Liver (tissue), 9 donors: ENCODE measurements around the gene TIGD7. TPM values are rescaled to one million over a fixed set of nuclear protein-coding genes. Genes with fewer than 3 reads are reported as not detected.

Experiments
- DNase-seq: peaks from one replicate; pipeline ENCODE4 v3.0.0-alpha.2; 2017; ENCODE audit warnings: low spot score
- H3K27ac ChIP-seq, 2 donors: one replicate each; pipeline ENCODE4 v1.7.0; 2013; ENCODE audit warnings: inconsistent platforms in 2 of 2, low read length in 2 of 2, control low read depth in 1 of 2, low read depth in 1 of 2, mild to moderate bottlenecking in 1 of 2
- H3K27me3 ChIP-seq, 4 donors: one replicate each; pipeline versions ENCODE4 v1.6.1 to v1.7.0; 2013; ENCODE audit warnings: low read length in 3 of 4, inconsistent platforms in 1 of 4, mild to moderate bottlenecking in 1 of 4, moderate library complexity in 1 of 4; ENCODE audit not compliant: control insufficient read depth in 4 of 4, insufficient read depth in 4 of 4
- H3K36me3 ChIP-seq, 4 donors: one replicate each; pipeline versions ENCODE4 v1.6.1 to v1.7.0; 2013; ENCODE audit warnings: low read length in 3 of 4, mild to moderate bottlenecking in 3 of 4, low read depth in 1 of 4, moderate library complexity in 1 of 4; ENCODE audit not compliant: control insufficient read depth in 4 of 4, insufficient read depth in 3 of 4
- H3K4me1 ChIP-seq, 4 donors: one replicate each; pipeline versions ENCODE4 v1.6.1 to v1.7.0; 2013; ENCODE audit warnings: low read length in 3 of 4, mild to moderate bottlenecking in 3 of 4, moderate library complexity in 1 of 4; ENCODE audit not compliant: control insufficient read depth in 4 of 4, insufficient read depth in 4 of 4
- H3K4me3 ChIP-seq, 3 donors: one replicate each; pipeline versions ENCODE4 v1.6.1 to v1.7.0; 2013; ENCODE audit warnings: low read length in 3 of 3, control low read depth in 1 of 3, low read depth in 1 of 3, mild to moderate bottlenecking in 1 of 3
- H3K9ac ChIP-seq, 2 donors: one replicate each; pipeline ENCODE4 v1.7.0; 2013; ENCODE audit warnings: low read length in 2 of 2, mild to moderate bottlenecking in 2 of 2, moderate library complexity in 2 of 2, control low read depth in 1 of 2, low read depth in 1 of 2
- H3K9me3 ChIP-seq, 4 donors: one replicate each; pipeline versions ENCODE4 v1.6.1 to v1.7.0; 2013; ENCODE audit warnings: low read length in 3 of 4; ENCODE audit not compliant: control insufficient read depth in 4 of 4
- FOXA1 ChIP-seq: IDR thresholded peaks from 2 replicates; pipeline ENCODE4 v1.6.1; 2016; ENCODE audit warnings: antibody characterized with exemption
- FOXA2 ChIP-seq: IDR thresholded peaks from 2 replicates; pipeline ENCODE4 v1.6.1; 2016; ENCODE audit warnings: antibody characterized with exemption
- GABPA ChIP-seq, 2 donors: IDR thresholded peaks in 1 of 2; conservative IDR thresholded peaks in 1 of 2; 2 replicates each; pipeline ENCODE4 v1.6.1; 2016; ENCODE audit warnings: antibody characterized with exemption in 2 of 2, mild to moderate bottlenecking in 1 of 2, moderate library complexity in 1 of 2
- JUND ChIP-seq, 2 donors: IDR thresholded peaks; 2 replicates each; pipeline ENCODE4 v1.6.1; 2016; ENCODE audit warnings: antibody characterized with exemption in 2 of 2
- NR2F2 ChIP-seq: IDR thresholded peaks from 2 replicates; pipeline ENCODE4 v1.6.1; 2016; ENCODE audit warnings: antibody characterized with exemption
- RAD21 ChIP-seq, 2 donors: IDR thresholded peaks; 2 replicates each; pipeline ENCODE4 v1.6.1; 2016; ENCODE audit warnings: antibody characterized with exemption in 2 of 2, mild to moderate bottlenecking in 2 of 2
- RXRA ChIP-seq, 2 donors: IDR thresholded peaks; 2 replicates each; pipeline ENCODE4 v1.6.1; 2017 to 2018; ENCODE audit warnings: antibody characterized with exemption in 2 of 2, mild to moderate bottlenecking in 1 of 2
- TAF1 ChIP-seq: conservative IDR thresholded peaks from 2 replicates; pipeline ENCODE4 v1.6.1; 2016; ENCODE audit warnings: antibody characterized with exemption, mild to moderate bottlenecking
- WGBS: extraction: QIAGEN DNeasy Blood & Tissue Kit; methylation state at CpG from one replicate; pipeline ENCODE4 v1.1.7; 2013; 5-methylcytosine and 5-hydroxymethylcytosine counted together
- polyA plus RNA-seq, 2 donors: library from polyadenylated mRNA; stranded (reverse) in 1 of 2; unstranded in 1 of 2; fragments of 200-250 nt in 1 of 2; fragments of >200 nt in 1 of 2; fragmentation: Nextera tagmentation in 1 of 2; extraction: Ambion mirVana in 1 of 2; gene quantifications; one replicate each; pipeline versions ENCODE4 v1.2.1 to v1.2.3, GENCODE V29; 2013 to 2015
- total RNA-seq, 2 donors: library from RNA; depleted of rRNA; stranded (reverse); fragments of >200 nt; gene quantifications; one replicate each; pipeline ENCODE4 v1.2.3, GENCODE V29; 2014
- TF ChIP-seq, protein P1 (sequence below): fragments of 150-350 bp; IDR thresholded peaks from 2 replicates; pipeline ENCODE4 v1.5.1; 2017; ENCODE audit warnings: improper control_type of control experiment, low read depth, low read length; ENCODE audit not compliant: missing input control
- TF ChIP-seq, protein P2 (sequence below): IDR thresholded peaks from 2 replicates; pipeline ENCODE4 v1.6.1; 2016; ENCODE audit warnings: antibody characterized with exemption, mild to moderate bottlenecking
- TF ChIP-seq, protein P3 (sequence below): IDR thresholded peaks from 2 replicates; pipeline ENCODE4 v1.6.1; 2016; ENCODE audit warnings: antibody characterized with exemption
- TF ChIP-seq, protein P4 (sequence below): IDR thresholded peaks from 2 replicates; pipeline ENCODE4 v1.6.1; 2016; ENCODE audit warnings: antibody characterized with exemption
- TF ChIP-seq, protein P5 (sequence below): IDR thresholded peaks from 2 replicates; pipeline ENCODE4 v1.6.1; 2016; ENCODE audit warnings: antibody characterized with exemption
- donor health status: healthy.
- donor health status: healthy.
- donor health status: healthy.
- donor health status: healthy.
- donor health status: healthy.

TIGD7 gene
- total and polyA plus RNA-seq, 4 donors: 0.58 to 2.6 (median 1.3) TPM

DNA sequence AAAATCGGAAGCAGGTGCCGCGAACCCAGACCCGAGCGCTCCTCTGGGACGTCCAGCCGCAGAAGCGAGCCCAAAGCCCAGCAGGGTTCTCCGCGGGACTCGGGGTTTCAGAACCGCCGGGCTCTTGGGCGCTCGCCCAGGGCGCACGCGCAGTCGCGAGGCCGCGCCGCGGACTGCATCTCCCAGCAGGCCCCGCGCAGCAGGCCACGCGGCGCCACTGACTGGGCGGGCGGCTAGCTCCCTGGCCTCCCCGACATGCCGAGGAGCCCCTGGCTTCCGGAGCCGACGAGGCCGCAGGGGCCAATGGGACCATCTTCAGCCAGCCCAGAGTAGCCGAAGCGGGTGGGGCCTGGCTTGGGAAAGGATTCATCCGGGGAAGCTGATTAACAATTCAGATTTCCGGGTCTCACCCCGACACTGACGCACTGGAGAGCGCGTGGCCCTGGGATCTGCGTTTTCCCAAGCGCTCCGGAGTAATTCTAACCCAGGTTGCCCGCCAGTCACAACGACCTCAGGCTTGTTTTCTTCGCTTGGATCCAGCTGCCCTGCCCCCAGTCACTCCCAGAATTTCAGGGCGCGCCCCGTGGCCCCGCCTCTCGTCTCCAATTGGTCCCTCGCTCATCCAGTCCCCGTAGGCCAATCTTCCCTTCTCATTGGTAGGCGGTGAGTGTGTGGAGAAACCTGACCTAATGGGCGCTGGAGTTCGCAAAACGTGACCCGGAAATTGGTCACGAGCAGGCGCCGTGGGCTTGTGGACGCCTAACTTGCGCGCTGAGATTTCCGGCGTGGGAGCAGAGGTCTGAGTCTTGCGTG is 22.3 kb downstream of the TIGD7 start, which contains the start of gene ZNF263 (continued):
- TF ChIP-seq, protein P1, sequence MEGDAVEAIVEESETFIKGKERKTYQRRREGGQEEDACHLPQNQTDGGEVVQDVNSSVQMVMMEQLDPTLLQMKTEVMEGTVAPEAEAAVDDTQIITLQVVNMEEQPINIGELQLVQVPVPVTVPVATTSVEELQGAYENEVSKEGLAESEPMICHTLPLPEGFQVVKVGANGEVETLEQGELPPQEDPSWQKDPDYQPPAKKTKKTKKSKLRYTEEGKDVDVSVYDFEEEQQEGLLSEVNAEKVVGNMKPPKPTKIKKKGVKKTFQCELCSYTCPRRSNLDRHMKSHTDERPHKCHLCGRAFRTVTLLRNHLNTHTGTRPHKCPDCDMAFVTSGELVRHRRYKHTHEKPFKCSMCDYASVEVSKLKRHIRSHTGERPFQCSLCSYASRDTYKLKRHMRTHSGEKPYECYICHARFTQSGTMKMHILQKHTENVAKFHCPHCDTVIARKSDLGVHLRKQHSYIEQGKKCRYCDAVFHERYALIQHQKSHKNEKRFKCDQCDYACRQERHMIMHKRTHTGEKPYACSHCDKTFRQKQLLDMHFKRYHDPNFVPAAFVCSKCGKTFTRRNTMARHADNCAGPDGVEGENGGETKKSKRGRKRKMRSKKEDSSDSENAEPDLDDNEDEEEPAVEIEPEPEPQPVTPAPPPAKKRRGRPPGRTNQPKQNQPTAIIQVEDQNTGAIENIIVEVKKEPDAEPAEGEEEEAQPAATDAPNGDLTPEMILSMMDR: no peak
- TF ChIP-seq RAD21 (IDR thresholded peaks at IDR 0.05): peak in 1 of 2 donors; percentile 33

DNA sequence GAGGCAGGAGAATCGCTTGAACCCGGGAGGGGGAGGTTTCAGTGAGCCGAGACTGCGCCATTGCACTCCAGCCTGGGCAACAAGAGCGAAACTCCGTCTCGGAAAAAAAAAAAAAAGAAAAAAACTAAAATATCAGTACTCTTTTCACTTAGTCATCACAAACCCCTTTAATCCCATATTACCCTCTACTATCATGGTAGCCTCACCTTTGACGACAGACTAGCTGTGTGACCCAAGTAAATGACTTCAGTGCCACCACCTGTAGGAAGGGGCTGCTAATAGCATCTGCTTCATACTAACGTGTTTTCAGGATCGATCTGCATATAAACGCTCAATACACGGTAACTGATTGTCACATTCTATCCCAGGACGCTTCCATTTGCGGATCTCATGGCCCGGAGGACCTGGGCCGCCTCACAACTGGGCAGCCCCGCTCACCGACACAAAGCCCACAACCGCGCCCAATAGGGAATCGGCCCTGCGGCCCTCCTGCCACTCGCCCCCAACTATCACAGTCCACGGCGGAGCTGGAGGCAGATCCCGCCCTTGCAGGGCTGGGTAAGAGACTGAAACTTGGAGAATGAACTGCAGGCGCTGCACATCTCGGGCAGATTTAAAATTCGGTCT is 23.0 kb downstream of the TIGD7 start:
- TF ChIP-seq FOXA2 (no peak), GABPA (IDR thresholded peaks at IDR 0.05 in 1 of 2, conservative IDR thresholded peaks at IDR 0.05 in 1 of 2) (no peak), RXRA (IDR thresholded peaks at IDR 0.05) (no peak), NR2F2 (no peak), JUND (IDR thresholded peaks at IDR 0.05) (no peak), FOXA1 (no peak), TAF1 (peak; percentile 28)
- TF ChIP-seq, protein P2, sequence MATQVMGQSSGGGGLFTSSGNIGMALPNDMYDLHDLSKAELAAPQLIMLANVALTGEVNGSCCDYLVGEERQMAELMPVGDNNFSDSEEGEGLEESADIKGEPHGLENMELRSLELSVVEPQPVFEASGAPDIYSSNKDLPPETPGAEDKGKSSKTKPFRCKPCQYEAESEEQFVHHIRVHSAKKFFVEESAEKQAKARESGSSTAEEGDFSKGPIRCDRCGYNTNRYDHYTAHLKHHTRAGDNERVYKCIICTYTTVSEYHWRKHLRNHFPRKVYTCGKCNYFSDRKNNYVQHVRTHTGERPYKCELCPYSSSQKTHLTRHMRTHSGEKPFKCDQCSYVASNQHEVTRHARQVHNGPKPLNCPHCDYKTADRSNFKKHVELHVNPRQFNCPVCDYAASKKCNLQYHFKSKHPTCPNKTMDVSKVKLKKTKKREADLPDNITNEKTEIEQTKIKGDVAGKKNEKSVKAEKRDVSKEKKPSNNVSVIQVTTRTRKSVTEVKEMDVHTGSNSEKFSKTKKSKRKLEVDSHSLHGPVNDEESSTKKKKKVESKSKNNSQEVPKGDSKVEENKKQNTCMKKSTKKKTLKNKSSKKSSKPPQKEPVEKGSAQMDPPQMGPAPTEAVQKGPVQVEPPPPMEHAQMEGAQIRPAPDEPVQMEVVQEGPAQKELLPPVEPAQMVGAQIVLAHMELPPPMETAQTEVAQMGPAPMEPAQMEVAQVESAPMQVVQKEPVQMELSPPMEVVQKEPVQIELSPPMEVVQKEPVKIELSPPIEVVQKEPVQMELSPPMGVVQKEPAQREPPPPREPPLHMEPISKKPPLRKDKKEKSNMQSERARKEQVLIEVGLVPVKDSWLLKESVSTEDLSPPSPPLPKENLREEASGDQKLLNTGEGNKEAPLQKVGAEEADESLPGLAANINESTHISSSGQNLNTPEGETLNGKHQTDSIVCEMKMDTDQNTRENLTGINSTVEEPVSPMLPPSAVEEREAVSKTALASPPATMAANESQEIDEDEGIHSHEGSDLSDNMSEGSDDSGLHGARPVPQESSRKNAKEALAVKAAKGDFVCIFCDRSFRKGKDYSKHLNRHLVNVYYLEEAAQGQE: no peak
- TF ChIP-seq, protein P3, sequence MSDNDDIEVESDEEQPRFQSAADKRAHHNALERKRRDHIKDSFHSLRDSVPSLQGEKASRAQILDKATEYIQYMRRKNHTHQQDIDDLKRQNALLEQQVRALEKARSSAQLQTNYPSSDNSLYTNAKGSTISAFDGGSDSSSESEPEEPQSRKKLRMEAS: no peak
- TF ChIP-seq, protein P4, sequence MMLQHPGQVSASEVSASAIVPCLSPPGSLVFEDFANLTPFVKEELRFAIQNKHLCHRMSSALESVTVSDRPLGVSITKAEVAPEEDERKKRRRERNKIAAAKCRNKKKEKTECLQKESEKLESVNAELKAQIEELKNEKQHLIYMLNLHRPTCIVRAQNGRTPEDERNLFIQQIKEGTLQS: no peak
- TF ChIP-seq, protein P5, sequence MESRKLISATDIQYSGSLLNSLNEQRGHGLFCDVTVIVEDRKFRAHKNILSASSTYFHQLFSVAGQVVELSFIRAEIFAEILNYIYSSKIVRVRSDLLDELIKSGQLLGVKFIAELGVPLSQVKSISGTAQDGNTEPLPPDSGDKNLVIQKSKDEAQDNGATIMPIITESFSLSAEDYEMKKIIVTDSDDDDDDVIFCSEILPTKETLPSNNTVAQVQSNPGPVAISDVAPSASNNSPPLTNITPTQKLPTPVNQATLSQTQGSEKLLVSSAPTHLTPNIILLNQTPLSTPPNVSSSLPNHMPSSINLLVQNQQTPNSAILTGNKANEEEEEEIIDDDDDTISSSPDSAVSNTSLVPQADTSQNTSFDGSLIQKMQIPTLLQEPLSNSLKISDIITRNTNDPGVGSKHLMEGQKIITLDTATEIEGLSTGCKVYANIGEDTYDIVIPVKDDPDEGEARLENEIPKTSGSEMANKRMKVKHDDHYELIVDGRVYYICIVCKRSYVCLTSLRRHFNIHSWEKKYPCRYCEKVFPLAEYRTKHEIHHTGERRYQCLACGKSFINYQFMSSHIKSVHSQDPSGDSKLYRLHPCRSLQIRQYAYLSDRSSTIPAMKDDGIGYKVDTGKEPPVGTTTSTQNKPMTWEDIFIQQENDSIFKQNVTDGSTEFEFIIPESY: no peak
- TF ChIP-seq, protein P1: peak; percentile 5
- Histone ChIP-seq H3K4me3 (peak overlapping the region; percentile 79 to 88 (median 84)), H3K9ac (peak overlapping the region; percentile 70 to 76), H3K27ac (peak overlapping the region; percentile 98), H3K36me3 (peaks cover 8 to 19% (median 18%) of the 10 kb centered on the region in 4 donors), H3K27me3 (no peaks in the 10 kb centered on the region), H3K4me1 (peaks cover 4 to 21% (median 19%) of the 10 kb centered on the region in 4 donors), H3K9me3 (peaks cover 3 to 13% (median 8%) of the 10 kb centered on the region in 4 donors)
- WGBS: 15% methylated on average over 29 of the region's 29 CpGs
- no peak for DNase-seq
